Measurements from ENCODE around the gene ARL5C. TPM values are rescaled to one million over a fixed set of nuclear protein-coding genes. Genes with fewer than 3 reads are reported as not detected.

ARL5C gene
- polyA plus RNA-seq, 1 donor (not counting 4 experiments of a cell fraction or from before 2014, with no cell fraction given), result not detected

- H3K9me1 ChIP-seq (ENCODE audit: control insufficient read depth, extremely low read depth, insufficient read depth, low read length), result no peaks in the 10 kb centered on the region
- no peak overlapping the region for H2AFZ ChIP-seq (ENCODE audit: control insufficient read depth, low read length)
- TF ChIP-seq EZH2 (IDR thresholded peaks at IDR 0.05; ENCODE audit: low read length) (no peak), CTCF (optimal IDR thresholded peaks at IDR 0.05 in 1 of 3, IDR thresholded peaks at IDR 0.05 in 1 of 3, conservative IDR thresholded peaks at IDR 0.05 in 1 of 3; ENCODE audit: extremely low read depth in 1 of 3, insufficient read depth in 2 of 3, low read length in 3 of 3) (no peak)
These were observed 9.5 kb downstream of the ARL5C start for GRCh38 chr17:39156491-39156890.

GRCh38 chr17:39155654-39156053, 10.3 kb downstream of the ARL5C start:
- Histone ChIP-seq H3K27me3 (ENCODE audit: control insufficient read depth, extremely low read depth, insufficient read depth, low read length) (peaks cover 15% of the 10 kb centered on the region), H3K36me3 (ENCODE audit: control insufficient read depth in 2 of 2, extremely low read depth in 1 of 2, insufficient read depth in 2 of 2, low read length in 2 of 2) (no peaks in the 10 kb centered on the region), H3K79me2 (ENCODE audit: control insufficient read depth, insufficient read depth, low read length) (no peaks in the 10 kb centered on the region), H3K9me1 (ENCODE audit: control insufficient read depth, extremely low read depth, insufficient read depth, low read length) (no peaks in the 10 kb centered on the region), H3K9me3 (ENCODE audit: control insufficient read depth, low read depth, low read length) (no peaks in the 10 kb centered on the region), H4K20me1 (ENCODE audit: control insufficient read depth, extremely low read depth, insufficient read depth, low read length) (no peaks in the 10 kb centered on the region), H2AFZ (ENCODE audit: control insufficient read depth, low read length) (no peak overlapping the region), H3K9ac (ENCODE audit: control insufficient read depth, extremely low read depth, insufficient read depth, low read length) (no peak overlapping the region), H3K4me3 (ENCODE audit: control insufficient read depth in 2 of 3, extremely low read depth in 1 of 3, insufficient read depth in 2 of 3, low read depth in 1 of 3, low read length in 3 of 3) (no peak overlapping the region), H3K4me1 (ENCODE audit: control insufficient read depth, extremely low read depth, insufficient read depth, low read length) (peaks cover 18% of the 10 kb centered on the region), H3K4me2 (ENCODE audit: control insufficient read depth, extremely low read depth, insufficient read depth, low read depth, low read length) (no peak overlapping the region), H3K27ac (ENCODE audit: control insufficient read depth, insufficient read depth, low read length) (no peak overlapping the region)
- dilution Hi-C loops (cut with MboI; ENCODE audit: extremely low pct_ligation_motif_present, low sequenced_read_pairs), result no loop called here
- FAIRE-seq (no peak), DNase-seq (ENCODE audit: low read depth, low spot score) (no peak)
- TF ChIP-seq EZH2 (IDR thresholded peaks at IDR 0.05; ENCODE audit: low read length) (no peak), CTCF (optimal IDR thresholded peaks at IDR 0.05 in 1 of 3, IDR thresholded peaks at IDR 0.05 in 1 of 3, conservative IDR thresholded peaks at IDR 0.05 in 1 of 3; ENCODE audit: extremely low read depth in 1 of 3, insufficient read depth in 2 of 3, low read length in 3 of 3) (no peak)

More at GRCh38 chr17:39156491-39156890, 9.5 kb downstream of the ARL5C start:
- FAIRE-seq (no peak), DNase-seq (ENCODE audit: low read depth, low spot score) (no peak)
- H3K27ac ChIP-seq (ENCODE audit: control insufficient read depth, insufficient read depth, low read length), result no peak overlapping the region
- no peak overlapping the region for H3K4me3 ChIP-seq (ENCODE audit: control insufficient read depth in 2 of 3, extremely low read depth in 1 of 3, insufficient read depth in 2 of 3, low read depth in 1 of 3, low read length in 3 of 3)
- H3K9me3 ChIP-seq (ENCODE audit: control insufficient read depth, low read depth, low read length), result no peaks in the 10 kb centered on the region
- no peaks in the 10 kb centered on the region for H3K79me2 ChIP-seq (ENCODE audit: control insufficient read depth, insufficient read depth, low read length)
- H3K4me2 ChIP-seq (ENCODE audit: control insufficient read depth, extremely low read depth, insufficient read depth, low read depth, low read length), result no peak overlapping the region
- H3K4me1 ChIP-seq (ENCODE audit: control insufficient read depth, extremely low read depth, insufficient read depth, low read length), result peaks cover 18% of the 10 kb centered on the region
- H3K9ac ChIP-seq (ENCODE audit: control insufficient read depth, extremely low read depth, insufficient read depth, low read length), result no peak overlapping the region
- H4K20me1 ChIP-seq (ENCODE audit: control insufficient read depth, extremely low read depth, insufficient read depth, low read length), result no peaks in the 10 kb centered on the region
- no peaks in the 10 kb centered on the region for H3K36me3 ChIP-seq (ENCODE audit: control insufficient read depth in 2 of 2, extremely low read depth in 1 of 2, insufficient read depth in 2 of 2, low read length in 2 of 2)
- dilution Hi-C loops (cut with MboI; ENCODE audit: extremely low pct_ligation_motif_present, low sequenced_read_pairs), result no loop called here
- H3K27me3 ChIP-seq (ENCODE audit: control insufficient read depth, extremely low read depth, insufficient read depth, low read length), result peaks cover 9% of the 10 kb centered on the region
